Pulmonary artery endothelial cell (primary cell): Measurements from ENCODE around the gene BOC. TPM values are rescaled to one million over a fixed set of nuclear protein-coding genes. Genes with fewer than 3 reads are reported as not detected.

Source experiments
- DNase-seq: peaks from one replicate; pipeline ENCODE4 v3.0.0-alpha.2; 2011; ENCODE audit warnings: low read depth, low spot score
- total RNA-seq: library from RNA; depleted of rRNA; stranded (reverse); fragments of >200 nt; gene quantifications from 2 replicates; pipeline ENCODE4 v1.2.3, GENCODE V29; 2014

Gene BOC
- total RNA-seq, 1 donor from 2014 or later = 0.20 TPM

GRCh38 chr3:113247675-113248458 is 36.5 kb downstream of the BOC start:
- no peak for DNase-seq

GRCh38 chr3:113249111-113249510 is 37.8 kb downstream of the BOC start:
- DNase-seq = no peak

GRCh38 chr3:113249601-113250000 is 38.2 kb downstream of the BOC start:
- no peak for DNase-seq

GRCh38 chr3:113250566-113250965 is 39.2 kb downstream of the BOC start:
- no peak for DNase-seq

GRCh38 chr3:113251817-113252216 is 40.5 kb downstream of the BOC start:
- no peak for DNase-seq

GRCh38 chr3:113252553-113252952 is 41.2 kb downstream of the BOC start:
- no peak for DNase-seq

- DNase-seq = no peak
Observed at GRCh38 chr3:113253702-113254101, 42.3 kb downstream of the BOC start.

GRCh38 chr3:113254171-113254947 is 43.0 kb downstream of the BOC start:
- no peak for DNase-seq

GRCh38 chr3:113255100-113255853 is 43.9 kb downstream of the BOC start:
- DNase-seq = no peak

- DNase-seq = no peak
Observed at GRCh38 chr3:113255854-113256615, 44.7 kb downstream of the BOC start.

GRCh38 chr3:113258361-113258760 is 47.0 kb downstream of the BOC start:
- DNase-seq = no peak

GRCh38 chr3:113259196-113259595 is 47.8 kb downstream of the BOC start:
- no peak for DNase-seq

- DNase-seq = no peak
Observed at GRCh38 chr3:113261063-113261625, 49.8 kb downstream of the BOC start.

GRCh38 chr3:113261626-113262303 is 50.4 kb downstream of the BOC start:
- no peak for DNase-seq

GRCh38 chr3:113262304-113262665 is 50.9 kb downstream of the BOC start:
- DNase-seq = no peak

GRCh38 chr3:113263020-113263419 is 51.7 kb downstream of the BOC start:
- DNase-seq = no peak

GRCh38 chr3:113263778-113264177 is 52.4 kb downstream of the BOC start:
- DNase-seq = no peak

- no peak for DNase-seq
Observed at GRCh38 chr3:113264283-113265131, 53.1 kb downstream of the BOC start.

GRCh38 chr3:113265231-113265630 is 53.9 kb downstream of the BOC start:
- no peak for DNase-seq

- no peak for DNase-seq
Observed at GRCh38 chr3:113266738-113267137, 55.4 kb downstream of the BOC start.
